ENCODE data around the gene ACAD9. TPM values are rescaled to one million over a fixed set of nuclear protein-coding genes. Genes with fewer than 3 reads are reported as not detected.
"Not testable (repeated sequence)": the region's sequence is repeated elsewhere in the genome, so short reads cannot be mapped to it uniquely, and the experiment has no call there.

ACAD9 gene
- polyA plus RNA-seq, 1 donor, result 28.2 TPM

DNA sequence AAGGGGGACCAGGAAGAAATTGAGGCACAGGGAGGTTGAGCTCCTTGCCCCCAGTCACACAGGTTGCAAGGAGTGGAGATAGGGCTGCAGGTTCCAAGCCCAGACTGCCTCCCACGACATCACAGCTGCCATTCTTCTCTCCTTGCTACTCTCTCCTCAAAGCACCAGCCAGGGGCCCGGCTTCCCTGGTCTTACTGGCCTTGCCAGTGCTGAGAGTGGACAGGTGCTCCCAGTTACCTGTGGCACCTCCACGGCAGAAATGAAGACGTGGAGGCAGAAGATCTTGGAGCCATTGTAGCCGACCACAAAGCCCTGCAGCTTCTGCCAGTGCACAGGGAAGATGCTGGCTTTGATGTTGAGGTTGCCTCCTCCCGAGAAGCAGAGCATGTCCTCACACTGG is 17.9 kb upstream of the ACAD9 start:
- DNase-seq, result no peak

DNA sequence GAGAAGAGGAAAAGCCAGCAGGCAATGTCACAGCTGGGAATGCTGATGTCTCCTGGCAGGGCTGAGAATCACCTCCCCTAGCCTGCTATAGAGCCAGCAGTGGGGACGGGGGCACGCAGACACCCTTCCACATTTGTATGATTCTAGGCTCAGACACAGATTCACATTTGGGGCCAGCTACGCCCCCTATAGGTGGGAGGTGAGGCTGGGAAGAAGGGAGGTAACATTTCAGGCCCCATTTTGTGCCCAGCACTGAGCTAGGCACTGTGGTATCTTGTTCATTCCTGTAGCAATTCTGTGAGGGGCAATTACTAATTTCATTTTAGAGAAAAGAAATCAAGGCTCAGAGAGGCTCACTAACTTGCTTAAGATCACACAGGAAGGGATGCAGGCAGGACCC is 15.9 kb upstream of the ACAD9 start:
- DNase-seq, result no peak

DNA sequence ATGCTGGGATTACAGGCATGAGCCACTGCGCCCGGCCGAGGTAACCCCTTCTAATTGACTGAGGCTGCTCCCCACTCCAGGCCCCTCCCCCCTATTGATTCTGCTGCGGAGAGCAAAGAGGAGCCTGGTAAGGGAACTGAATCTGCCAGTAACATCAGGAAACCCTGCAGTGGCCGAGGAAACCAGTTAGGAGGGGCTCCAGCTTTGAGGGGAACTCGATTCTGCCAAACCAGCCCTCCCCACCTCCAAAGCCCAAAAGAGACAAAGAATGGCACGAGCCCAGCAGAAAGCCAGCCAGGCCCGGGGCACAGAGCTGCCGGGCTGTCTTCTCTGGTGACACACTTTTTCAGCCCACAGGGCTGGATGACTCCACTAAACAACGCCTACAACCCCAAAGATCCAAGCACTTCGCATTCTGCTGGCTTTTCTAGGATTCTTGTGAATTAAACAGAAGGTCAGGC is 15.0 kb upstream of the ACAD9 start:
- DNase-seq, result peak; percentile 19

DNA sequence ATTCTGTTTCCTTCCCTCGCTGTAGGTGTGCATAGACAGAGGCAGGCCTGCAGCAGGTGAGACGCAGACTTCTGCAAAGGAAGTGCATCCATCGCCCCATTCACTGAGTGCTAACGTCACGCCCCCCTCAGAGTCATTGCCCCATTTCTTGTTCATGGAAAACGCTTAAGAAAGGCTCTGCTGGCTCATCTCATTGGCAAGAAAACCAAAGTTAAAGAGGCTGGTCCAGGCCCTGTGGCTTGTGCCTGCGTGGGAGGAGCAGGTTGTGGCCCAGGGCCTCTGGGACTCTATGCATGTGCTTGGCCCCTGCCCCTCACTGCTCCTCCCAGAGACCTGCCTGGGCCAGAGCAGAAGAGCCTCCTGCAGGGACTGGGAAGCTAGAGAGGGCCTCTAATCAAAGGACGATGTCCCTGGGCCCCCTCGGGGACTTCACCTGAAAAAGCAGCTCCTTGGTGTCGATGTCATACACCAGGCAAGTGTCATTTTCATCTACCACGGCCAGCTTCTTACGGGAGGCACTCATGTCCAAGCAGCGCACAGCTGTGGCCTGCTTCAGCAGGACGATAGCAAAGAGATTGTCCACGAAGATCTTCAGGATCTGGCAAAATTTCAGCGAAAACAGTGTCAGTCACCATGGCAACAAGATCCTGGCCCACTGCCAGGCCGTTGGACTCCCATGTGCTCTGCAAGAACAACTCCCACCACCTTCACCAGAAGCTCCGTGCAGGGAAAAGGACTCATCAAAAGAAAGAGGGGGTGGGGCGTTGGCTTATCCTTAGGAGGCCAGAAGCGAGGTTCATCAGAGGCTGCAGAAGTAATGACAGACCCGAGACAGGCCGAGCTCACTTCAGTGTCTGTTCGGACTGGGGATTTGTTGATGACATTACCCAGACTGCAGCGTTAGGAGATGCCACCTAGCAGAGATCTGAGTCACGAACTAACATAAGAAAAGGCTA is 14.3 kb upstream of the ACAD9 start:
- DNase-seq, result peak; percentile 36

DNA sequence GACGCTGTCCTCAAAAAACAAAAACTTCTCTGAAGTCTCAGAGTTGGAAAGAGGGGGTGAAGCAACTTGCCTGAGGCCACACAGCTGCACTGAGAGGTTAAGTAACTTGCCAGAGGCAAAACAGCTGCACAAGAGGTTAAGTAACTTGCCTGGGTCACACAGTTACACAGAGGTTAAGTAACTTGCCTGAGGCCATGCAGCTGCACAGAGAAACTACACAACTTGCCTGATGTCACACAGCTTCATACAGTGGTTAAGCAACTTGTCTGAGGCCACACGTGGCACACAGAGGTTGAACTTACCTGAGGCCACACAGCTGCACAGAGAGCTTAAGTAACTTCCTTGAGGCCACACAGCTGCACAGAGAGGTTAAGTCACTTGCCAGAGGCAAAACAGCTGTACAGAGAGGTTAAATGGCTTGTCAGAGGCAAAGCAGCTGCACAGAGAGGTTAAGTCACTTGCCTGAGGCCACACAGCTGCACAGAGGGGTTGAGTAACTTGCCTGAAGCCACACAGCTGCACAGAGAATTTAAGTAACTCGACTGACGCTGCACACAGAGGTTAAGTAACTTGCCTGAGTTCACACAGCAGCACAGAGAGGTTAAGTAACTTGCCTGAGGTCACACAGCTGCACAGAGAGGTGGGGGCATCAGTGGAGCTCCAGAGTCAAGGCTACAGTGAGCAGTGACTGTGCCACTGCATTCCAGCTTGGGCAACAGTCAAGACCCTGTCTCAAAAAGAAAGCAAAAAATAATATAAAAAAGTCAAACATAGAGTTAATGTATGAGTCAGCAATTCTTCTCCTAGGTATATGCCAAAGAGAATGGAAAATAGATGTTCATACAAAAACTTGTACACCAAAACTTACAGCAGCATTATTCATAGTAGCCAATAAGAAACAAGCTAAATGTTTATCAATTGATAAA is 12.0 kb upstream of the ACAD9 start:
- no peak for DNase-seq

DNA sequence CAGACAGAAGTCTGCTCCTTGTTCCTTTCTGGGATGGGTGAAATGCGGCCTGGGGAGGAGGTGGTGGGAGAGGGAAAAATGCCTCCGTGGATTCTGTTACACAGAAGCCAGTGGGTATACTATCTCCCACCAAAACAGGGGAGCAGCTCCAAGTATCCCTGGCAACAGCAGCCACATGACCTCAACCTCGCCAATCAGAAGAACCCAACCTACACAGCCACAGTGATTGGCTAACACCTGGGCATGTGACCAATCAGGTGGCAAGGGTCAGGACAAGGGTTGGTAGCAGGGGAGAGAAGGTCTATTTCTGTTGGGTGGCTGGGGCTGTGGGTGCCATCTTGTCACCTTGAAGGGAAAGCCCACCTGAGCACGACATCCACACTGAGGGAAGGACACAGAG is 9.1 kb upstream of the ACAD9 start:
- no peak for DNase-seq

DNA sequence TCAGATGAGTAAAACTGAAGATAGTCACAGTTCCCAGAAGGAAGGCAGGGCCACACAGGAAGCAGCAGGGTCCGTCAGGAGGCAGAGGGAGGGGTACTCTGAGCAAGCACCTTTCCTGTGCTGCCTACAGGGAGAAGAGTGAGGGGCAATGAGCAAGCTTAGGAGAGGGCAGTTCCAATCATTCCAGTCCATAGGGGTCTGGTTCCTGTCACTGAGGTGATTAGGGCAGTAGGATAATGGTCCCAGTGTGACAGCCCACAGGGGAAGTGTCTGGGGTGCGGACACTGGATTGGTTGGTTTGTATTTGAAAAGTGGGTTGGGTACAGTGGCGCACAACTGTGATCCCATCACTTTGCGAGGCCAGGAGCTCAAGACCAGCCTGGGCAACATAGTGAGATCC is 7.1 kb upstream of the ACAD9 start:
- DNase-seq, result no peak

DNA sequence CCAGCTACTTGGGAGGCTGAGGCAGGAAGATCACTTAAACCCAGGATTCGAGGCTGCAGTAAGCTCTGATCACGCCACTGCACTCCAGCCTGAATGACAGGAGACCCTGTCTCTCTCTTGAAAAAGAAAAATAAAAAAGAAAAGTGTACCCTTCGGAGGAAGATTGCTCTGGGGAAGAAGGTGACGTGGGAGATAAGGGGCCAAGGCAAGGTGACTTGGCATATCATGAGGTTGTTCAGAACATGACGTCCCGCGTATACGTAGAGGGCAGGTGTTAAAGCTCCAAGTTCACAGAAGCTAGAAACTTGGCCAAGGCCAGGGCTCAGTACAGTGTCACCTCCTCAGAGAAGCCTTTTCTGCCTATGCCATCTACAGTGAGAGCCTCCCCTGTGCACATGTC is 6.7 kb upstream of the ACAD9 start:
- DNase-seq, result no peak

DNA sequence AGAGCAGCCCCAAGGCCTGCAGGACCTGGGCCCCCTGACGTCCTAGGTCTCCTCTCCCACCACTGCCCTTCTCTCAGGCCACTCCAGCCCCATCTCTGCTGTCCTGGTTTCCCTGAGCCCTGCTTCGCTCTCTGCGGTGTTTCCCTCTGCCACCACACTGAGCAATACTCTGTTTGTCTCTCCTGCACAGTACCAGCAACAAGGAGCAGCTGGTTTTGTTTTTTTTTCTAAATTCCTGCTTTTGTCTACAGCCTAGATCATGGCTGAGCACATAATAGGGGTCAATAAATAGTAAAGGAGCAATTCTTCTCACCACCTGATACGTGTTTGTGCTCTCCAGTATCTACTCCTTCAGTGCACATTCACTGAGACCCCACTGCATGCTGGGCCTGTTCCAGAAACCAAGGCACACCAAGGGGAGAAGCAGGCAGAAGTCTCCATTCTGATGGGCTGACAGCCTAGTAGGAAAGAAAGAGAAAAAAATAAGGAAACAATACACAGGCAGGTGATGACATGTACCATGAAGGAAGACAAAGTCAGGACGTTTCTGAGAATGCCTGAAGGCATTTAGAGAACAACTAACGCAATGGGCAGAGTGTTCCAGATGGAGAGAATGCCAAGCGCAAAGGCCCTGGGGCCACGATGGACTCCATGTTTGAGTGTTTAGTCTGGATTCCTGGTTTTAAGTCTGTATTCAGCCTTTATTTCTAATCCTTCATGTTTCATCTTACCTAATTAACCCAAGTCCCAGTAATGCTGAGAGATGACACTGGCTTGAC is 6.0 kb upstream of the ACAD9 start:
- no peak for DNase-seq

DNA sequence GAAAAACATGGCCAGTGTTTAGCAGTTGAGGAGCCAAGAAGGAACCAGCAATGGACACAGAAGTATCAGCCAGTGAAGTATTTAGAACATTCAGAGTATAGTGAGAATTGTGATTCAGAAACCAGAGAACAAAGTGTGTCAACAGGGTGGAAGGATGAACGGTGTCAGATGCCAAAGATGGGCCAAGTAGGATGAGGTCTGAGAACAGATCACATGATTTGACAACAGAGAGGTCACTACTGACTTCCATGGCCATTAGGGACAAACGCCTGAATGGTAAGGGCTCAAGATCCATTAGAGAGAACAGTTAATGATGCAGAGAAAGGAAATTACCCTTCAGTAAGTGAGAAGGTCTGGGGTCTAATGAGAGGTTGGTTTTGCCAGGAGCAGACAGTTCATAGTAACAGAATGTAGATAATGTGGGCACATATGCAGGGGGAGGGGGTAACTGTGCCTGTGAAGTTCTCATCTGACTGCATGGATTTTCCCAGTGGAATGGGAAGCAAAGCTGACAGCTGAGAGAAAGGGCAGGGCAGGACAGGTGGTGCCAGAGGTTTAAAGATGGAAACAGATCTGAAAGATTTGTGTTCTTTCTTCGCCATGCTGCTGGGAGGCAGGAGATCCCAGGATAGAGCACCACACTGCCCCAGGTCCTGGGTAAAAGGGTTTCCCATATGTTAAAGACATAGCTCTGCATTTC is 4.8 kb upstream of the ACAD9 start:
- DNase-seq, result no peak

DNA sequence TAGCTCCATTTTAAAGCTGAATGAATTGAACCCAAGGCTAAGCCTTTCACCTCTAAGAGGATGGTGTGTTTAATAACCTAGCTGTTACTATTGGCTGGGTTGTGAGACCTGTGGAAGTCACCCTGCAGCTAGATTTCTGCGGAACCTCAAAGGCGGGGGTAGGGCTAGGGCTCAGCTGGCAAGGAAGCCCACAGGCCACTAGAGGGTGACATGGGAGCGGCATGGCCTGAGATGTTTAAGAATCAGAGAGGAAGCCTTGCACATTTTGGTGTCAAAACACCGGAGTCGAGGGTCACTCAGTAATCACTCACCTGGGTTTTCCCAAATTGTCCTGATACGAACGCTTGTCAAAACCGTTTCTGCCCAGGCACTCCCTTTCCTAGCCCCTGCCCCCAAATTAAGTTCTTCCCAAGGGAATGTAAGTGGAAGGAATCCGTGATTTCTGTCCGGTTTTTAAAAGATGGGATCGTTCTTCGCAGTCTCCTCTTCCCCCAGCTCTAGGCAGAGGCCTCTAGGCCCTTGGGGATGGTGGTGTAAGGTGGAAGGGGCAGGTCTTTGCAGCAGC is 3.8 kb upstream of the ACAD9 start:
- no peak for DNase-seq

DNA sequence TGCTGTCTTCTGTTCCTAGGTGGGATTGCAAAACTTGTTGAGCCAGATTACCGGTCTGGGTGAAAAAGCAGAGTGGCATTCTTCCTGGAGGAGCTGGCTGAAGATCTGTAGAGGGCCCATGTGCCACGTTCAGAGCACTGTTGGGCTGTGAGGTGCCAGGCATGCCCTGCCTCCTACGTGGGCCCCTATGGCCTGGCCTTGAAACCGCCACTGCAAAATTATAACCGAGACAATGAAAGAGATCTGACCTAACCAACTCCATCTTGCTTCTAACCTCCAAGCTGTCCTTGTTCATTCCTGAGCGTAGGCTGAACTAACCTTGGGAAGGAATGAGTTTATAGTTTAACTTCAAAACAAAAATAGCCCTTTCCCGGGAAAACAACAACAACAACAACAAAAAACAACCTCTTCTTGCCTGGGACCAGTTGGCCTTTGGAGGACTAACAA is 1.4 kb upstream of the ACAD9 start:
- DNase-seq, result no peak

DNA sequence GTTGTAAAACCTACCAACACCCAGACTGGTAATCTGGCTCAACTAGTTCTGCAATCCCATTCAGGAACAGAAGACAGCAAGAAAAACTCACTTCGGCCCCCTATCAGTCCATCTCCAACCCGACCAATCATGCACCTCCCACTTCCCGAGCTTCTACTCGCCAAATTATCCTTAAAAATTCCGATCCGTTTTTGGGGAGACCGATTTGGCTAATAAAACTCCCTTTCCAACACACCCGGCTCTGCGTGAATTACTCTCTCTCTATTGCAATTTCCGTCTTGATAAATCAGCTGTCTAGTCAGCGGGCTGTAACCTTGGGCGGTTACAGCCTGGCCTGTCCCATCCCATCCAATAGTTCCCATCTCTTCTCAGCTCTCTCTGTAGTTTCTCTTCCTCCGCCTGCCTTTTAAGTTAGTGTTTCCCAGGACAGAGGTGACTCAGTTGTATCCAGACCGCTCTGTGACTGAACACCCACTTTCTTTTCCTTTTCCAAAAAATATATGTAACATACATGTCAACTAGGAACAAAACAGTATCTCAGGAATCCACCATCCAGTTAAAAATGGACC is 780 bp upstream of the ACAD9 start:
- peak; percentile 23 for DNase-seq

DNA sequence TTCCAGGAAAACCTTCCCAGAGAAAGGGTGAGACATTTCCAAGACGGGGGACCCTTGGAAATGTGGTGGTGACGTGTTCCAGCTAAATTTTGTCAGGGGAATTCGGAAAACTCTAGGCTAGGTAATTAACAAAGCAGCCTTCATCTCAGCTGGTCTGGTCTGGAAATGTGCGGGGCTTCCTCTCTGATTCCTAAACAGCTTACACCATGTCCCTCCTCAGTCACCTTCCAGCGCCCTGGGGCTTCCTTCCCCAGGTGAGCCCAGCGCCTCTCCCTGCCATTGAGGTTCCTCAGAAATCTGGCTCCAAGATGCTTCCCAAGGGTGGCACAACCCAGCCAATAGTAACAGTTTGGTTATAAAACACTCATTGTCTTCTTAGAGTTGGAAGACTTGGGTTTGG is 571 bp downstream of the ACAD9 start:
- no peak for DNase-seq

DNA sequence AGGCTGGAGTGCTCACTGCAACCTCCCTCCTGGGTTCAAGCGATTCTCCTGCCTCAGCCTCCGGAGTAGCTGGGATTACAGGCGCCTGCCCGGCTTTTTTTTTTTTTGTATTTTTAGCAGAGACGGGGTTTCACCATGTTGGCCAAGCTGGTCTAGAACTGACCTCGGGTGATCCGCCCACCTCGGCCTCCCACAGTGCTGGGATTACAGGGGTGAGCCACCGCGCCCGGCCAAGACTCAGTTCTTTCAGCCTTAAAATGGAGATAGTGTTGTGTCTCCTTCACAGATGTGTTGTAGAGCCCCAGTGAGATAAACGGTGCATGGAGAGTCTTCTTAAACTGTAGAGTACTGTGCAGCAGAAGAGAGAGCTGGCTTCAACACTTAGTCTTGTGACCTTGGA is 1.0 kb downstream of the ACAD9 start:
- not testable (repeated sequence) for DNase-seq

DNA sequence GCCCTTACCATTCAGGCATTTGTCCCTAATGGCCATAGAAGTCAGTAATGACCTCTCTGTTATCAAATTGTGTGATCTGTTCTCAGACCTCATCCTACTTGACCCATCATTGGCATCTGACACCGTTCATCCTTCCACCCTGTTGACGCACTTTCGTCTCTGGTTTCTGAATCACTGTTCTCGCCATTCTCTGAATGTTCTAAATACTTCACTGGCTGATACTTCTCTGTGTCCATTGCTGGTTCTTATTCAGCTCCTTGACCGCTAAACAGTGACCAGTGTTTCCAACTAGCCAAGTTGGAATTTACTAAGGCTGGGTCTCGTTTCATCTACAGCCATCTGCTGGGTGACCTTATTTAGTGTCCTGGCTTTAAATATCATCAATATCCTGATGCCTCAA is 2.2 kb downstream of the ACAD9 start:
- no peak for DNase-seq

DNA sequence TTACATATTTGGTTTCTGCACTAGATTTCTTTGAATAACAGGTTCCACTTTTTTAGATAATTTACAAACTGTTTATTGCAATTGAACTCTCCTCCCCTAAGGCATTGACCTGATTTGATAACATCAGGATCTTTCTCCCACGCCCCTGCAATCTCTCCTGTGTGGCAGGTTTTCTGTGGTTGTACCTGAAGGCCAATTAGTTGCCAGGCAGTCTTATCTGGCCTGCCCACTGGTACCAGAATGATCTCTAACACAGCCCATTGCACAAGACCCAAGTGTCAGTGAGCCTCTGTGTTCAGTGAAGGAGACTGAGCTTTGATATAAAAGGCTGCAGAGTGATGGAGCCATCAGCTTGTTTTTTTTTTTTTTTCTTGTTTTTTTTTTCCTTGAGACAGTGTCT is 3.3 kb downstream of the ACAD9 start:
- no peak for DNase-seq

DNA sequence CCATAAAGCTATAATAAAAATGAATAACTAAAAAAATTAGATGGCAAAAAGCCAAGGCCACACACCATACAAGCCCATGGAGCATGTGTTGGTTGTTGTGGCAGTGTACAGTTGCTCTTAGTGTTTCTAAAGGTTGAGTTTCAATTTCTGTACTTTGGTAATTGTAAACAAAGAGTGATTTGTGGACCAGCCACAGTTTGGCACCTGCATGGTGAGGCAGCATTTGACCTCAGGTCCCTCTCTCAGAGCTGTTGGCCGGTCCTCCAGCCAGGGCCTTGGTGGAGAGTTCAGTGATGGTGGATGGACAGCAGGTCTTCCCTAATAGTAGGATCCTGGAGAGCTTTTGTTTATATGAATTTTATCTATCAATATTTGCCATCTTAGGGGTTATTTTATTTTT is 5.6 kb downstream of the ACAD9 start:
- no peak for DNase-seq

DNA sequence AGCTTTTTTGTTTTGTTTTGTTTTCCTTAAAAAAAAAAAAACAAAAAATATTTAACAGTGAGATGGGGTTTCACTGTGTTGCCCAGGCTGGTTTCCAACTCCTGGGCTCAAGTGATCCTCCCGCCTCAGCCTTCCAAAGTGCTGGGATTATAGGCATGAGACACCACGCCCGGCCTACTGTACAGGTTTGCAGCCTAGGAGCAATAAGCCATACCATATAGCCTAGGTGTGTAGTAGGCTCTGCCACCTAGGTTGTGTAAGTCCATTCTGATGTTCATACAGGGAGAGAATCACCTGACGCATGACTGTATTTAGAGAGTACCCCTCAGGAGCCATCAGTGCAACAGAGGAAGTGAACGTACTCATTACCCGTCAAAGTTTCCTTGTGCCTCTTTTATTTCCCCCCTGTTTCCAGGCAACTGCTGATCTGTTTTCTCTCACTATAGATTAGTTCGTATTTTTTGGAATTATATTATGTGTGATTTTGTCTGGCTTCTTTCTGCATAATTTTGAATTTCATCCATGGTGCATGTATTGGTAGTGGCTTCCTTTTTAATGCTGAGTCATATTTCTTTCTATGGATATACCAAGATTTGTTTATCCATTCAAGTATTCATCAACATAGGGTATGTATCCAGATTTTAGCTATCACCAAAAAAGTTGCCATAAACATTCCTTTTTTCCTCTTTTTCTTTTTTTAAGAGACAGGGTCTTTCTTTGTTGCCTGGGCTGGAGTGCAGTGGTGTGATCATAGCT is 9.9 kb downstream of the ACAD9 start:
- DNase-seq, result no peak

Measured in hindlimb muscle (tissue), 1 donor.